CD4-positive, alpha-beta T cell treated with Interleukin-4 for 4 hours (primary cell): ENCODE measurements around the gene MED27.

Experiments used
- DNase-seq: peaks from one replicate; pipeline ENCODE4 v3.0.0-alpha.2; 2020

MED27 gene

GRCh38 chr9:132040246-132040645 lies 39.4 kb downstream of the MED27 start:
- no peak for DNase-seq

- DNase-seq, result no peak
These were observed 40.4 kb downstream of the MED27 start for GRCh38 chr9:132039284-132039683.

- no peak for DNase-seq
These were observed 42.2 kb downstream of the MED27 start for GRCh38 chr9:132037458-132037857.

GRCh38 chr9:132036521-132036920 lies 43.1 kb downstream of the MED27 start:
- DNase-seq, result no peak

GRCh38 chr9:132035679-132036078 lies 44.0 kb downstream of the MED27 start:
- DNase-seq, result no peak

GRCh38 chr9:132032238-132032950 lies 47.3 kb downstream of the MED27 start:
- no peak for DNase-seq

- no peak for DNase-seq
These were observed 48.0 kb downstream of the MED27 start for GRCh38 chr9:132031467-132032237.

- DNase-seq, result no peak
These were observed 48.9 kb downstream of the MED27 start for GRCh38 chr9:132030626-132031325.

GRCh38 chr9:132027752-132028663 lies 51.7 kb downstream of the MED27 start:
- no peak for DNase-seq

GRCh38 chr9:132026932-132027585 lies 52.6 kb downstream of the MED27 start:
- DNase-seq, result no peak

- no peak for DNase-seq
These were observed 53.9 kb downstream of the MED27 start for GRCh38 chr9:132025766-132026165.

- no peak for DNase-seq
These were observed 55.1 kb downstream of the MED27 start for GRCh38 chr9:132024589-132024988.

GRCh38 chr9:132023419-132024180 lies 56.1 kb downstream of the MED27 start:
- DNase-seq, result no peak

GRCh38 chr9:132020820-132021510 lies 58.7 kb downstream of the MED27 start:
- no peak for DNase-seq

- DNase-seq, result no peak
These were observed 59.4 kb downstream of the MED27 start for GRCh38 chr9:132020272-132020671.

- no peak for DNase-seq
These were observed 60.0 kb downstream of the MED27 start for GRCh38 chr9:132019702-132020101.

GRCh38 chr9:132018957-132019405 lies 60.7 kb downstream of the MED27 start:
- no peak for DNase-seq

GRCh38 chr9:132016456-132016855 lies 63.2 kb downstream of the MED27 start:
- DNase-seq, result no peak

GRCh38 chr9:132015866-132016265 lies 63.8 kb downstream of the MED27 start:
- DNase-seq, result no peak

GRCh38 chr9:132014218-132014805 lies 65.4 kb downstream of the MED27 start:
- DNase-seq, result no peak
